HepG2 (cell line): ENCODE measurements around the gene CUEDC2. TPM values are rescaled to one million over a fixed set of nuclear protein-coding genes. Genes with fewer than 3 reads are reported as not detected.

Source experiments
- ATAC-seq: fragments of 200-7000 bp; cut with Tn5 transposase; 3 replicates; pipeline ENCODE4 v1.9.1; 2020; ENCODE audit warnings: mild to moderate bottlenecking, moderate library complexity
- BruUV-seq: library from RNA; stranded (reverse); fragments of 400-500 nt; replicated peaks from 2 replicates; lab custom pipeline; 2021; lab: Mats Ljungman, UMichigan
- CTCF ChIA-PET: fragments of 300-600 bp; formaldehyde crosslinking; extraction: SDS; loops from one replicate; lab custom pipeline; 2021; ENCODE audit warnings: low total read pairs, inconsistent platforms, low intra/inter-chr PET ratio; lab: Yijun Ruan, JAX
- POLR2A ChIA-PET: fragments of 350-600 bp; sonication (Branson Sonifier 250); formaldehyde crosslinking; loops from one replicate; lab custom pipeline; 2020; ENCODE audit warnings: antibody characterized with exemption, inconsistent platforms; lab: Yijun Ruan, JAX
- DNase-seq: peaks from one replicate; pipeline ENCODE4 v3.0.0-alpha.2; 2015; ENCODE audit warnings: low spot score
- FAIRE-seq: peaks from 3 replicates; lab custom pipeline; 2011; peaks lifted over from hg19 to GRCh38; lab: Jason Lieb, UNC
- H2AFZ ChIP-seq: one replicate; pipeline ENCODE4 v1.6.1; 2011; ENCODE audit warnings: low read length, inconsistent platforms
- H3K27ac ChIP-seq: fragments of 300-600 bp; 3 replicates; pipeline ENCODE4 v1.8.0; 2011; ENCODE audit warnings: mixed run types, mild to moderate bottlenecking, mixed read lengths, low read length, inconsistent platforms; ENCODE audit not compliant: insufficient read depth; ENCODE audit errors: extremely low read length
- H3K27me3 ChIP-seq, 2 experiments: fragments of 200-600 bp in 1 of 2; 2 replicates in 1 of 2; 3 replicates in 1 of 2; pipeline versions ENCODE4 v1.6.0 to v1.8.0; 2011; ENCODE audit warnings: low read length in 2 of 2, mild to moderate bottlenecking in 2 of 2, moderate library complexity in 2 of 2, inconsistent platforms in 1 of 2; ENCODE audit not compliant: insufficient read depth in 2 of 2, control insufficient read depth in 1 of 2
- H3K36me3 ChIP-seq, 2 experiments: fragments of 200-600 bp in 1 of 2; replicated peaks in 1 of 2; 2 replicates in 1 of 2; 3 replicates in 1 of 2; pipeline versions ENCODE4 v1.5.1 to v1.8.0; 2011; ENCODE audit warnings: low read length in 2 of 2, inconsistent platforms in 1 of 2; ENCODE audit not compliant: insufficient read depth in 2 of 2, control insufficient read depth in 1 of 2
- H3K4me1 ChIP-seq: 2 replicates; pipeline ENCODE4 v1.5.1; 2012; ENCODE audit warnings: low read length, inconsistent platforms; ENCODE audit not compliant: insufficient read depth
- H3K4me2 ChIP-seq: 2 replicates; pipeline ENCODE4 v1.6.0; 2011; ENCODE audit warnings: low read depth, low read length, inconsistent platforms
- H3K4me3 ChIP-seq, 3 experiments: fragments of 200-600 bp in 1 of 3; sonication (generic), shearing (Covaris generic) in 1 of 3; replicated peaks in 1 of 3; 2 replicates each; pipeline ENCODE4 v1.5.1; 2011 to 2016; ENCODE audit warnings: low read length in 3 of 3, inconsistent platforms in 2 of 3, low read depth in 2 of 3, mild to moderate bottlenecking in 2 of 3, control low read depth in 1 of 3, mixed read lengths in 1 of 3; ENCODE audit not compliant: insufficient read depth in 1 of 3
- H3K79me2 ChIP-seq: one replicate; pipeline ENCODE4 v1.6.1; 2011; ENCODE audit warnings: low read length, inconsistent platforms; ENCODE audit not compliant: insufficient read depth
- H3K9ac ChIP-seq: 2 replicates; pipeline ENCODE4 v1.6.0; 2011; ENCODE audit warnings: mild to moderate bottlenecking, low read depth, low read length, inconsistent platforms; ENCODE audit not compliant: insufficient read depth
- H3K9me3 ChIP-seq: 2 replicates; pipeline ENCODE4 v1.5.1; 2012; ENCODE audit warnings: mild to moderate bottlenecking, low read length
- H4K20me1 ChIP-seq: 2 replicates; pipeline ENCODE4 v1.6.0; 2011; ENCODE audit warnings: inconsistent platforms, mild to moderate bottlenecking, low read length, moderate library complexity; ENCODE audit not compliant: insufficient read depth
- DZIP1 ChIP-seq: sonication (generic); formaldehyde crosslinking; IDR thresholded peaks from 2 replicates; pipeline ENCODE4 v1.5.0; 2020; ENCODE audit warnings: mild to moderate bottlenecking, missing genetic modification reagents
- HNF1B ChIP-seq: sonication (generic); formaldehyde crosslinking; IDR thresholded peaks from 2 replicates; pipeline ENCODE4 v1.5.1; 2020; ENCODE audit warnings: mild to moderate bottlenecking, moderate library complexity, missing genetic modification reagents
- NFIC ChIP-seq: IDR thresholded peaks from 2 replicates; pipeline ENCODE4 v1.6.1; 2012; ENCODE audit warnings: mild to moderate bottlenecking, low read length, inconsistent platforms
- REST ChIP-seq, 2 experiments: IDR thresholded peaks; 2 replicates each; pipeline ENCODE4 v1.6.1; 2011 to 2012; ENCODE audit warnings: low read length in 2 of 2, borderline replicate concordance in 1 of 2, low read depth in 1 of 2, mild to moderate bottlenecking in 1 of 2, moderate library complexity in 1 of 2
- TFDP1 ChIP-seq: IDR thresholded peaks from 2 replicates; pipeline ENCODE4 v1.6.1; 2016; ENCODE audit warnings: missing compliant biosample characterization, missing genetic modification reagents, borderline replicate concordance
- ZEB1 ChIP-seq: IDR thresholded peaks from 2 replicates; pipeline ENCODE4 v1.6.1; 2012; ENCODE audit warnings: mild to moderate bottlenecking, low read depth, inconsistent platforms; ENCODE audit not compliant: insufficient replicate concordance
- ZNF263 ChIP-seq: sonication (generic); formaldehyde crosslinking; IDR thresholded peaks from 2 replicates; pipeline ENCODE4 v1.4.0; 2020; ENCODE audit warnings: missing genetic modification reagents
- ZNF296 ChIP-seq: sonication (generic); formaldehyde crosslinking; conservative IDR thresholded peaks from 2 replicates; pipeline ENCODE4 v1.5.0; 2020; ENCODE audit warnings: mild to moderate bottlenecking, missing genetic modification reagents
- ZNF879 ChIP-seq: sonication (generic); formaldehyde crosslinking; IDR thresholded peaks from 2 replicates; pipeline ENCODE4 v1.8.1; 2023; ENCODE audit warnings: missing genetic modification reagents
- WGBS: methylation state at CpG from one replicate; pipeline ENCODE4 v1.1.6; 2017; ENCODE audit warnings: low lambda C conversion rate; 5-methylcytosine and 5-hydroxymethylcytosine counted together
- in situ Hi-C: cut with HindIII; loops from 2 replicates; pipeline ENCODE4 v1.10.0; 2017; ENCODE audit warnings: low pct_unique_long_range_greater_than_20kb; ENCODE audit not compliant: extremely low pct_ligation_motif_present
- intact Hi-C: fragments of 100-400 bp; cut with micrococcal nuclease; formaldehyde crosslinking; loops from one replicate; pipeline ENCODE4 v1.10.0; 2022; ENCODE audit not compliant: unreplicated experiment
- polyA plus RNA-seq, 8 experiments: library from polyadenylated mRNA; depleted of rRNA in 3 of 8; stranded (reverse) in 7 of 8; unstranded in 1 of 8; fragments of >200 nt; fragmentation: Illumina TruSeq in 4 of 8; extraction: Trizol in 4 of 8; gene quantifications; 2 replicates each; pipeline versions ENCODE4 v1.2.1 to v1.2.3, GENCODE V29; 2011 to 2016; ENCODE audit warnings: low read depth in 4 of 8, missing spikeins in 1 of 8, mixed read lengths in 1 of 8; ENCODE audit not compliant: insufficient read depth in 1 of 8
- total RNA-seq, 5 experiments: library from RNA; depleted of rRNA; stranded (reverse); fragments of >200 nt; fragmentation: Illumina TruSeq; extraction: Trizol; gene quantifications; 2 replicates each; pipeline ENCODE4 v1.2.3, GENCODE V29; 2016; ENCODE audit warnings: low read depth in 1 of 5

Gene CUEDC2
- total and polyA plus RNA-seq, 2 of the 13 experiments (the other 11 are each of a cell fraction or from before 2014, with no cell fraction given) = 13.1 to 18.4 TPM

GRCh38 chr10:102420714-102421506 lies 11.5 kb downstream of the CUEDC2 start, which contains the start of gene FBXL15 (continued):
- TF ChIP-seq TFDP1 (CRISPR knock-in tag) = no peak; the same call in 1 of the 2 replicates
- 0 out of 2 replicates have a peak, but pooled peaks have one; percentile 35 for TF ChIP-seq ZNF263 (CRISPR knock-in tag)

- 0% methylated on average over 10 of the region's 21 CpGs for WGBS
- POLR2A ChIA-PET = interaction anchor here (0.9 to 5.3 kb wide), 13 partner anchors 10 to 305 kb away, joined by 3 to 135 read pairs (median 5); partner anchors contain the start of genes C10orf95, CUEDC2 and NFKB2
- peak; percentile 32; the same call in 1 of the 2 replicates for TF ChIP-seq ZNF879 (CRISPR knock-in tag)
- TF ChIP-seq ZNF296 (CRISPR knock-in tag) = 0 out of 2 replicates have a peak, but pooled peaks have one; percentile 8
- TF ChIP-seq HNF1B = 0 out of 2 replicates have a peak, but pooled peaks have one; percentile 35
- TF ChIP-seq NFIC = 0 out of 2 replicates have a peak, but pooled peaks have one; percentile 2
- TF ChIP-seq ZEB1 = no peak
- TF ChIP-seq DZIP1 (CRISPR knock-in tag) = peak; percentile 45; the same call in 1 of the 2 replicates
- peak in 1 of 2 experiments; percentile 79; a peak in 1 of 4 replicates for TF ChIP-seq REST (IDR thresholded peaks at IDR 0.05; ENCODE audit: borderline replicate concordance in 1 of 2, low read depth in 1 of 2, low read length in 2 of 2)
These were observed 12.1 kb downstream of the CUEDC2 start for GRCh38 chr10:102420181-102420713.

More at GRCh38 chr10:102420181-102420713, 12.1 kb downstream of the CUEDC2 start:
- H3K4me3 ChIP-seq = peak overlapping the region; percentile 79 to 97 (median 84)
- H3K27ac ChIP-seq = peak overlapping the region; percentile 87
- H2AFZ ChIP-seq = peak overlapping the region; percentile 90
- peak overlapping the region; percentile 98 for H3K4me2 ChIP-seq
- ATAC-seq = peak; percentile 6
- H4K20me1 ChIP-seq = no peaks in the 10 kb centered on the region
- no peak for DNase-seq
- H3K36me3 ChIP-seq = peaks cover 0 to 14% of the 10 kb centered on the region in 2 experiments; a peak in 3 of 5 replicates
- no peak for FAIRE-seq
- no peaks in the 10 kb centered on the region for H3K79me2 ChIP-seq
- H3K4me1 ChIP-seq = peaks cover 36% of the 10 kb centered on the region
- CTCF ChIA-PET = no interaction called here
- in situ Hi-C loops (loop anchor here (5.0 kb wide), 1 partner anchor 42 kb away; no protein-coding TSS in a partner anchor), intact Hi-C loops (loop anchor here (2.0 to 5.0 kb wide), 3 partner anchors 25 to 57 kb away; partner anchors contain the start of gene NFKB2)
- peak overlapping the region; percentile 77 for H3K9ac ChIP-seq
- no peaks in the 10 kb centered on the region for H3K9me3 ChIP-seq
- TSS peak; percentile 76 for BruUV-seq
- H3K27me3 ChIP-seq = peaks cover 1 to 11% of the 10 kb centered on the region in 2 experiments; a peak in 2 of 5 replicates
